Measurements from ENCODE around the gene ANO6. TPM values are rescaled to one million over a fixed set of nuclear protein-coding genes. Genes with fewer than 3 reads are reported as not detected.

ANO6 gene
- polyA plus RNA-seq, 4 donors = 19.9 to 63.3 (median 29.8) TPM

DNA sequence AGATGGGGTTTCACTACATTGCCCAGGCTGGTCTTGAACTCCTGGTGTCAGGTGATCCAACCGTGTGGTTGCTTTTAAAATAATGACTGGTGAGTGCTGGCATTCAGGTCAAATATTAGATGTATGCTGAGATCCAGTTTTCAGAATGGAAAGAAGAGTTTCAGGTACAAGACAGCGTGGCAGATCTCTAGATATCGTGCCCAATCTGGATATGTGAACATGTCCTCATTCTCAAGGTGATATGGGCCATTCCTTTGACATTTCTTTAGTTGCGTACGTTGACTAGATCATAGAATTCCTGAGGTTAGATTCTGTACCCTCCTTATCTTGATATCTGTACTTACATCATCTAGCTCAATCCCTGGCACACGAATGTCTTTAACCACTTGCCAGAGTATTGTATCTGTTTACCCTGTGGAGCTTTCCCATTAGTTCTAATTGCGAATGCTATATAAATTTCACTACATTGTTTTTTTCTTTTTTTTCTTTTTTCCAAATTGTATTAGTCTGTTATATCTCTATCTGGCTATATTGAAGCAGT lies 80.2 kb downstream of the ANO6 start:
- no peaks in the 10 kb centered on the region for H3K27me3 ChIP-seq (ENCODE audit: control insufficient read depth in 3 of 3, insufficient read depth in 3 of 3, low read length in 3 of 3)
- H3K27ac ChIP-seq (ENCODE audit: low read depth in 1 of 3, low read length in 2 of 3) = no peak overlapping the region
- peaks cover 0 to 2% (median 2%) of the 10 kb centered on the region in 3 donors for H3K4me1 ChIP-seq (ENCODE audit: control insufficient read depth in 3 of 3, insufficient read depth in 2 of 3, low read depth in 1 of 3, low read length in 2 of 3)
- H3K4me3 ChIP-seq (ENCODE audit: low read depth in 1 of 3, low read length in 3 of 3) = no peak overlapping the region
- H3K36me3 ChIP-seq (ENCODE audit: control insufficient read depth in 3 of 3, insufficient read depth in 2 of 3, low read depth in 1 of 3, low read length in 3 of 3) = no peaks in the 10 kb centered on the region
- peak in 1 of 2 donors; percentile 7 for DNase-seq
- WGBS, 3 donors = 57 to 73% (median 68%) methylated on average over 7 of the region's 7 CpGs
- no peak for FAIRE-seq
- H3K9me3 ChIP-seq (ENCODE audit: control insufficient read depth in 2 of 2, insufficient read depth in 1 of 2, low read depth in 1 of 2, low read length in 1 of 2) = no peaks in the 10 kb centered on the region

DNA sequence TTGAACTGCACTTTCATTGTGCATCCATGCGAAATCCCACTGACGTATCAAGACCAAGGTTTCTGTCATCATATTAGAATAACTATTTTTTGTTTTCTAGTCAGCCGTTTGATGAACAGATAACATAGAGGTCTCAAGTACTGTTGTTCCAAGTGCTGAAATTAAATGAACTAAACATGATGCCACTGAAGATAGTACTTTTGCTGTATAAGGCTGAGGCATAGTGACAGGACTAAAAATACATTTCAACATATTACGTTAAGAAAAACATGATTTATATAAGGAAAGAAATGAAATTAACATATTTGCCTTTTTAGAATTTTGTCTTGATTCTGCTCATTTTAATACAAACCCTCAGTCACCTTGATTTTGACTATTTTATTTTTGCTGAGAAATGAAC lies 82.2 kb downstream of the ANO6 start:
- 82 to 87% (median 86%) methylated on average over 4 of the region's 4 CpGs for WGBS, 3 donors
- no peaks in the 10 kb centered on the region for H3K27me3 ChIP-seq (ENCODE audit: control insufficient read depth in 3 of 3, insufficient read depth in 3 of 3, low read length in 3 of 3)
- no peaks in the 10 kb centered on the region for H3K9me3 ChIP-seq (ENCODE audit: control insufficient read depth in 2 of 2, insufficient read depth in 1 of 2, low read depth in 1 of 2, low read length in 1 of 2)
- no peak overlapping the region for H3K27ac ChIP-seq (ENCODE audit: low read depth in 1 of 3, low read length in 2 of 3)
- FAIRE-seq = no peak
- peaks cover 0 to 2% (median 2%) of the 10 kb centered on the region in 3 donors for H3K4me1 ChIP-seq (ENCODE audit: control insufficient read depth in 3 of 3, insufficient read depth in 2 of 3, low read depth in 1 of 3, low read length in 2 of 3)
- H3K4me3 ChIP-seq (ENCODE audit: low read depth in 1 of 3, low read length in 3 of 3) = no peak overlapping the region
- no peak for DNase-seq
- H3K36me3 ChIP-seq (ENCODE audit: control insufficient read depth in 3 of 3, insufficient read depth in 2 of 3, low read depth in 1 of 3, low read length in 3 of 3) = no peaks in the 10 kb centered on the region

DNA sequence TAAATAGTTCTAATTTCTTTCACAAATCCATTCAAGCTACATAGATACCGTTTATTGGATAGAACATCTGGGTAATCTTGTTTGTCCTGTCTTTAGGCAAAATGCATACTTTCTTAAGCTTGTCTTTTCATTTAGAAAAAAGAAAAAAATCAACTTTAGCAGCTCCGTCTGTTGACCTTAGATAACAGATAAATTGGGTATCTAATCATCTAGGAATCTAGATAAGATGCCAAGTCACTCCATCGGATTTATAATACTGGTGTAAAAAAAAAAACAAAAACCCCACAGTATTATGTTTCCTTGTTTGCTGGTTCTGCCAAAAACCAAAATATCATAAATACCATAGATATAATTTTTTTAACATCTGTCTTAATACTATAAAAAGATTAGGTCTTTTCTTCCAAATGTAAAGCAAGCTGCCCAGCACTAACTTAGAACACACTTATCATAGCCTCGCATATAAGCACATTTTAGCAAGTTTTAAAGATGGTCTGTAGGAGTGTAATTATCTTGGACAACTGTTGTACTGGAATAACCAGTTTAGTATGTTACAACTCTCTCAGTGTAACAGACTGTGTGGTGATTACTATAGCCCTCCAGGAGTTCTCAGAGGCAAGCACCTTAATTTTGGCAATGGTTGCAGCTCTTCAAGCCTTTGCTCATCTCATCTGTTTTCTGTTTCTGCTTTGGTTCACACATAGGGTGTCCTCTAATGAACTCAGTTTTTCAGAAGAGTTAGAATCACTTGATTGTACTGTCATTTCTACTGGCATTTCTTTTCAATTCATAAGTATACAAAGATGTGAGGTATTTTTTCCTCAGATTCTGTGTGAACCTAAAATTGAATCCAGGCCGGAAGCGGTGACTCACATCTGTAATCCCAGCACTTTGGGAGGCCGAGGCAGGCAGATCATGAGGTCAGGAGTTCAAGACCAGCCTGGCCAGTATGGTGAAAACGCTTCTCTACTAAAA lies 83.1 kb downstream of the ANO6 start:
- Histone ChIP-seq H3K4me1 (ENCODE audit: control insufficient read depth in 3 of 3, insufficient read depth in 2 of 3, low read depth in 1 of 3, low read length in 2 of 3) (peaks cover 0 to 2% (median 2%) of the 10 kb centered on the region in 3 donors), H3K27ac (ENCODE audit: low read depth in 1 of 3, low read length in 2 of 3) (peak overlapping the region in 1 of 3 donors; percentile 31), H3K36me3 (ENCODE audit: control insufficient read depth in 3 of 3, insufficient read depth in 2 of 3, low read depth in 1 of 3, low read length in 3 of 3) (no peaks in the 10 kb centered on the region), H3K9me3 (ENCODE audit: control insufficient read depth in 2 of 2, insufficient read depth in 1 of 2, low read depth in 1 of 2, low read length in 1 of 2) (no peaks in the 10 kb centered on the region), H3K4me3 (ENCODE audit: low read depth in 1 of 3, low read length in 3 of 3) (no peak overlapping the region), H3K27me3 (ENCODE audit: control insufficient read depth in 3 of 3, insufficient read depth in 3 of 3, low read length in 3 of 3) (no peaks in the 10 kb centered on the region)
- 47 to 57% (median 48%) methylated on average over 8 of the region's 8 CpGs for WGBS, 3 donors
- DNase-seq (peak in 1 of 2 donors; percentile 8), FAIRE-seq (no peak)

DNA sequence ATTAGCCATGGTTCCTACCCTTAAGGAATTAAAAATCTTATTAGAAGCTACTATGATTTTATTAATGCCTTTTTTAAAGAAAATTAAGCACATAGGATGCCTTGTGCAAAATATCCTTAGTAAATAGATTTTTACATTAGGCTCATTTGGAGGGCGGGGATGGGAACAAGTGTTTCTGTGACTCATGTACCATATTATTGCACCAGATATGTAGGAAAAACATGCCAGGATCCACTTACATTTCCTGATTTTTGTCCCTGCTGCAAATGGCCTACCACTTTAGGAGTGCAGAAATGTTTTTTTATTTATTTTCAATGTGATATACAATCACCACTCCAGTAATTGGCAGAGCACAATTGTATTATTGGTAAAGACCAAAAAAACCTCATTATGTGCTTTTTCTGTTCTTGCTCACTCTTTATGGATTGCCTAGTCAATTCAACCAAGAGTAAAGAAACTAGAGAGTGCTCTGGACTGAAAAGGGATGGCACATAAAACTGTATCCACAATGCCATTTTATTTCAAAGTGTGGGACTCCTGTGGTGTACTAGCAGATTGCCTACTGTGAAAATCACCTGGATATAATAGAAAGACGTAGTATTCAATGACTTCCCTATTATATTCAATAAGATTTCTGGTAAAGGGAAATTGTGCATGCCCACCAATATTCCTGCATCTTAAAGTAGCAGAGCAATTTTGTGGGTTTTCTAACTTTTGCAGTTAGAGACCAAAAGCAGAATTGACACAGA lies 86.9 kb downstream of the ANO6 start:
- WGBS, 3 donors = 94 to 97% (median 97%) methylated on average over 2 of the region's 2 CpGs
- H3K4me1 ChIP-seq (ENCODE audit: control insufficient read depth in 3 of 3, insufficient read depth in 2 of 3, low read depth in 1 of 3, low read length in 2 of 3) = peaks cover 0 to 2% (median 0%) of the 10 kb centered on the region in 3 donors
- H3K36me3 ChIP-seq (ENCODE audit: control insufficient read depth in 3 of 3, insufficient read depth in 2 of 3, low read depth in 1 of 3, low read length in 3 of 3) = peaks cover 0 to 6% (median 0%) of the 10 kb centered on the region in 3 donors
- FAIRE-seq = no peak
- H3K4me3 ChIP-seq (ENCODE audit: low read depth in 1 of 3, low read length in 3 of 3) = no peak overlapping the region
- no peak overlapping the region for H3K27ac ChIP-seq (ENCODE audit: low read depth in 1 of 3, low read length in 2 of 3)
- H3K9me3 ChIP-seq (ENCODE audit: control insufficient read depth in 2 of 2, insufficient read depth in 1 of 2, low read depth in 1 of 2, low read length in 1 of 2) = no peaks in the 10 kb centered on the region
- no peak for DNase-seq
- H3K27me3 ChIP-seq (ENCODE audit: control insufficient read depth in 3 of 3, insufficient read depth in 3 of 3, low read length in 3 of 3) = no peaks in the 10 kb centered on the region

DNA sequence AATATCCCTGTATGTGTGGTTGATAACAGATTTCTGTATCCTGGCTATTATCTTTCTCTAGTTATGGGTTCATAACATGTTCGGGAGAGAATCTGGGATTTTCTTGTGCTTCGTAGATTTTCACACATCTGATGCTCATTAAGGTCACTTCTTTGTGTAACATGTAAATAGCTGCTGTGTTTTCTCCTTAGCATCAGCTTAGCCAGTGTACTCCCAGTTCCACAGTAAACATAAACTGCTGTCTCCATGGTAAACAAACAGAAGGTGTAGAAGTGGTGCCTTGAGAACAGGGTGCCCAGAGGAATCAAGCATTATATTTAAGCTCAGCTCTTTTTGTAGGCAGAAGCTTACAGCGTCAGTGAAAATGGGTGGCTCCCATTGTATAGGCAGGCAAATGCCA lies 88.0 kb downstream of the ANO6 start:
- no peak for FAIRE-seq

DNA sequence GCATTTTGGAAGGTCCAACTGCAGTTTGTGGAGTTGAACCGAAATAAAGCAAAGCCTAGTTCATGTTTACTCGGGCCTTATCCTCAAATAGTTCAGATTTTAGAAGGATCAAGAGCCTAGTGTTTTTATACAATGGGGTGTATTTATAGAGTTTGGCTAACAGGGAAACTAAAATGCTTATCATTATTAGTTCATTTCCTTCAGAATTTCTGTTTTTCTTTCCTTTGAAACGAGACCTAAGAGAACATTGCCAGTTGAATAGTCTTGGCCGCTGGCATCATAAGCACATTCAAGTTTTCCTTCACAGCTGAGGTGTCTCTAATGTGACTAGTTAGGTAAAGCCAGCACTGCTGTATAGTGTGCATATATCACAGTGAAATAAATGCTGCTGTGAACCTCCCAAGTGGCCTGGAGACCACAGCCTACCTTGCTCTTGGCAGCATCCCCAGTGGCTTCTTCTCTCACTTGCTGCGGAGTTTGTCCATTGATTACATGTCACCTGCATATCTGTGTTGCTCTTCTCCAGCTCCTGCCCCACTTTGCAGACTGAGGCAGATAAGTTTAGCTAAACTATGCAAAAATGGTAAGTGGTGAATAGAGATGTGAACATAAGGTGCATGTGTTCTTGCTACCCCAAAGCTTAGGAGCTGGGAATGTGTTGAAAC lies 88.8 kb downstream of the ANO6 start:
- DNase-seq = no peak
- Histone ChIP-seq H3K27me3 (ENCODE audit: control insufficient read depth in 3 of 3, insufficient read depth in 3 of 3, low read length in 3 of 3) (no peaks in the 10 kb centered on the region), H3K4me3 (ENCODE audit: low read depth in 1 of 3, low read length in 3 of 3) (no peak overlapping the region), H3K4me1 (ENCODE audit: control insufficient read depth in 3 of 3, insufficient read depth in 2 of 3, low read depth in 1 of 3, low read length in 2 of 3) (no peaks in the 10 kb centered on the region), H3K27ac (ENCODE audit: low read depth in 1 of 3, low read length in 2 of 3) (peak overlapping the region in 1 of 3 donors; percentile 14), H3K36me3 (ENCODE audit: control insufficient read depth in 3 of 3, insufficient read depth in 2 of 3, low read depth in 1 of 3, low read length in 3 of 3) (peaks cover 0 to 6% (median 0%) of the 10 kb centered on the region in 3 donors), H3K9me3 (ENCODE audit: control insufficient read depth in 2 of 2, insufficient read depth in 1 of 2, low read depth in 1 of 2, low read length in 1 of 2) (no peaks in the 10 kb centered on the region)
- FAIRE-seq = no peak
- 72 to 86% (median 81%) methylated on average over 5 of the region's 5 CpGs for WGBS, 3 donors

More for the DNA sequence above, 88.0 kb downstream of the ANO6 start:
- Histone ChIP-seq H3K4me3 (ENCODE audit: low read depth in 1 of 3, low read length in 3 of 3) (no peak overlapping the region), H3K4me1 (ENCODE audit: control insufficient read depth in 3 of 3, insufficient read depth in 2 of 3, low read depth in 1 of 3, low read length in 2 of 3) (no peaks in the 10 kb centered on the region), H3K27me3 (ENCODE audit: control insufficient read depth in 3 of 3, insufficient read depth in 3 of 3, low read length in 3 of 3) (no peaks in the 10 kb centered on the region), H3K27ac (ENCODE audit: low read depth in 1 of 3, low read length in 2 of 3) (no peak overlapping the region), H3K9me3 (ENCODE audit: control insufficient read depth in 2 of 2, insufficient read depth in 1 of 2, low read depth in 1 of 2, low read length in 1 of 2) (no peaks in the 10 kb centered on the region), H3K36me3 (ENCODE audit: control insufficient read depth in 3 of 3, insufficient read depth in 2 of 3, low read depth in 1 of 3, low read length in 3 of 3) (peaks cover 0 to 6% (median 0%) of the 10 kb centered on the region in 3 donors)
- no peak for DNase-seq
- WGBS, 3 donors = 86 to 92% (median 91%) methylated on average over 3 of the region's 3 CpGs

DNA sequence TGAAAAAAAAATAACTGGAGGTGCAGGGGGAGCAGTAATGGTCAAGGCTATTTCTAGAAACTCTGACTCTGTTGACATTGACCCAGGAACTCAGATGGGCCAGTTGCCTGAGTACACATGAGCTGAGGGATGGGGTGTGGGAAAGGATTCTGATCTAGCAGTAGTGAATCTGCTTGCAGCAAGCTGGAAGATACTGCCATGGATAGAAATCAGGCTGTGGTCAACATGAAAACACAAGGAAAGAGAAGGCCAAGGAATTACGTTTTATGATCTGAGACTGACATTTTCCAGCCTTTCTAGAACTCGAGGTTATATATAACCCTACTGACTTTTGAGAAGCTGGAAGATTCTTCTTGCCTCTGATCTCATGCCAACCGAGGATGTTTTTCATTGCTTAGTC lies 90.0 kb downstream of the ANO6 start:
- peaks cover 0 to 6% (median 0%) of the 10 kb centered on the region in 3 donors for H3K36me3 ChIP-seq (ENCODE audit: control insufficient read depth in 3 of 3, insufficient read depth in 2 of 3, low read depth in 1 of 3, low read length in 3 of 3)
- DNase-seq = no peak
- H3K9me3 ChIP-seq (ENCODE audit: control insufficient read depth in 2 of 2, insufficient read depth in 1 of 2, low read depth in 1 of 2, low read length in 1 of 2) = no peaks in the 10 kb centered on the region
- H3K27ac ChIP-seq (ENCODE audit: low read depth in 1 of 3, low read length in 2 of 3) = no peak overlapping the region
- 86 to 96% (median 94%) methylated on average over 3 of the region's 3 CpGs for WGBS, 3 donors
- FAIRE-seq = no peak
- H3K4me3 ChIP-seq (ENCODE audit: low read depth in 1 of 3, low read length in 3 of 3) = no peak overlapping the region
- H3K27me3 ChIP-seq (ENCODE audit: control insufficient read depth in 3 of 3, insufficient read depth in 3 of 3, low read length in 3 of 3) = no peaks in the 10 kb centered on the region
- no peaks in the 10 kb centered on the region for H3K4me1 ChIP-seq (ENCODE audit: control insufficient read depth in 3 of 3, insufficient read depth in 2 of 3, low read depth in 1 of 3, low read length in 2 of 3)
